ENCODE results near the gene HCST. TPM values are rescaled to one million over a fixed set of nuclear protein-coding genes. Genes with fewer than 3 reads are reported as not detected.

The HCST gene
- total and polyA plus RNA-seq, 12 donors, result 1.7 to 22.8 (median 5.3) TPM

GRCh38 chr19:35904311-35905068 is 2.2 kb downstream of the HCST start:
- no peak for TF ChIP-seq CTCF (IDR thresholded peaks at IDR 0.05)
- Histone ChIP-seq H3K27me3 (peaks cover 0 to 3% (median 0%) of the 10 kb centered on the region in 7 donors), H3K9me3 (no peaks in the 10 kb centered on the region), H3K4me3 (peak overlapping the region in 1 of 10 donors; percentile 68), H3K27ac (peak overlapping the region in 5 of 10 donors; percentile 47 to 96 (median 88)), H3K36me3 (peaks cover 0 to 17% (median 0%) of the 10 kb centered on the region in 9 donors), H3K4me1 (peaks cover 0 to 60% (median 4%) of the 10 kb centered on the region in 9 donors)
- ATAC-seq (no peak), DNase-seq (no peak)
- 84 to 87% methylated on average over 10 of the region's 10 CpGs for WGBS, 2 donors
- intact Hi-C loops (cut with DNase I), result loop anchor here in 1 of 10 donors (5.0 kb wide), 1 partner anchor 948 kb away; the partner anchor contains the start of gene ZNF345

- peak overlapping the region in 1 of 10 donors; percentile 64 for H3K4me3 ChIP-seq
- DNase-seq, result no peak
- peaks cover 0 to 6% (median 0%) of the 10 kb centered on the region in 7 donors for H3K27me3 ChIP-seq
- peaks cover 0 to 67% (median 2%) of the 10 kb centered on the region in 9 donors for H3K4me1 ChIP-seq
- H3K9me3 ChIP-seq, result no peaks in the 10 kb centered on the region
- ATAC-seq, result no peak
- no peak for TF ChIP-seq CTCF (IDR thresholded peaks at IDR 0.05)
- 71 to 77% methylated on average over 6 of the region's 6 CpGs for WGBS, 2 donors
- peak overlapping the region in 5 of 10 donors; percentile 2 to 96 (median 47) for H3K27ac ChIP-seq
- peaks cover 0 to 17% (median 0%) of the 10 kb centered on the region in 9 donors for H3K36me3 ChIP-seq
- intact Hi-C loops (cut with DNase I), result loop anchor here in 1 of 10 donors (5.0 kb wide), 1 partner anchor 947 kb away; the partner anchor contains the start of gene ZNF345
These were observed 2.9 kb downstream of the HCST start for GRCh38 chr19:35905178-35905727.

GRCh38 chr19:35907377-35907745 is 5.0 kb downstream of the HCST start:
- Histone ChIP-seq H3K4me1 (peaks cover 0 to 70% (median 0%) of the 10 kb centered on the region in 9 donors), H3K27me3 (peaks cover 0 to 6% (median 0%) of the 10 kb centered on the region in 7 donors), H3K27ac (peak overlapping the region in 6 of 10 donors; percentile 48 to 96 (median 54)), H3K4me3 (peak overlapping the region in 7 of 10 donors; percentile 18 to 64 (median 36)), H3K9me3 (no peaks in the 10 kb centered on the region), H3K36me3 (peaks cover 0 to 17% (median 0%) of the 10 kb centered on the region in 9 donors)
- intact Hi-C loops (cut with DNase I), result loop anchor here in 1 of 10 donors (5.0 kb wide), 1 partner anchor 945 kb away; the partner anchor contains the start of gene ZNF345
- WGBS, 2 donors, result 29 to 33% methylated on average over 12 of the region's 12 CpGs
- TF ChIP-seq CTCF (IDR thresholded peaks at IDR 0.05), result no peak
- ATAC-seq (no peak), DNase-seq (no peak)

- 45 to 59% methylated on average over 9 of the region's 9 CpGs for WGBS, 2 donors
- no peak for TF ChIP-seq CTCF (IDR thresholded peaks at IDR 0.05)
- Histone ChIP-seq H3K36me3 (peaks cover 0 to 17% (median 0%) of the 10 kb centered on the region in 9 donors), H3K27ac (peak within 1 kb of the TSS in 6 of 10 donors; percentile 48 to 96 (median 54)), H3K9me3 (no peaks in the 10 kb centered on the region), H3K4me1 (peaks cover 0 to 70% (median 0%) of the 10 kb centered on the region in 9 donors), H3K4me3 (peak within 1 kb of the TSS in 8 of 10 donors; percentile 2 to 64 (median 34)), H3K27me3 (peaks cover 0 to 11% (median 0%) of the 10 kb centered on the region in 7 donors)
- ATAC-seq, result peak; percentile 15 to 60 (median 48)
- peak; percentile 33 to 36 for DNase-seq
- intact Hi-C loops (cut with DNase I), result loop anchor here in 1 of 10 donors (5.0 kb wide), 1 partner anchor 944 kb away; the partner anchor contains the start of gene ZNF345
These were observed 5.7 kb downstream of the HCST start, which contains the start of gene TYROBP for GRCh38 chr19:35908010-35908441. Gene TYROBP (minus strand): TSS chr19:35908295. CDS start chr19:35908228, 67 bp downstream.

Measured in heart right ventricle (tissue), 16 donors.